Measurements from ENCODE around the gene UBC. TPM values are rescaled to one million over a fixed set of nuclear protein-coding genes. Genes with fewer than 3 reads are reported as not detected.
A peak's percentile ranks its signal among the peaks of the same experiment; 100 is the strongest.

UBC gene
- total and polyA plus RNA-seq, 9 of the 15 experiments (the other 6 are each of a cell fraction or from before 2014, with no cell fraction given): 533 to 1,153 (median 813) TPM

DNA sequence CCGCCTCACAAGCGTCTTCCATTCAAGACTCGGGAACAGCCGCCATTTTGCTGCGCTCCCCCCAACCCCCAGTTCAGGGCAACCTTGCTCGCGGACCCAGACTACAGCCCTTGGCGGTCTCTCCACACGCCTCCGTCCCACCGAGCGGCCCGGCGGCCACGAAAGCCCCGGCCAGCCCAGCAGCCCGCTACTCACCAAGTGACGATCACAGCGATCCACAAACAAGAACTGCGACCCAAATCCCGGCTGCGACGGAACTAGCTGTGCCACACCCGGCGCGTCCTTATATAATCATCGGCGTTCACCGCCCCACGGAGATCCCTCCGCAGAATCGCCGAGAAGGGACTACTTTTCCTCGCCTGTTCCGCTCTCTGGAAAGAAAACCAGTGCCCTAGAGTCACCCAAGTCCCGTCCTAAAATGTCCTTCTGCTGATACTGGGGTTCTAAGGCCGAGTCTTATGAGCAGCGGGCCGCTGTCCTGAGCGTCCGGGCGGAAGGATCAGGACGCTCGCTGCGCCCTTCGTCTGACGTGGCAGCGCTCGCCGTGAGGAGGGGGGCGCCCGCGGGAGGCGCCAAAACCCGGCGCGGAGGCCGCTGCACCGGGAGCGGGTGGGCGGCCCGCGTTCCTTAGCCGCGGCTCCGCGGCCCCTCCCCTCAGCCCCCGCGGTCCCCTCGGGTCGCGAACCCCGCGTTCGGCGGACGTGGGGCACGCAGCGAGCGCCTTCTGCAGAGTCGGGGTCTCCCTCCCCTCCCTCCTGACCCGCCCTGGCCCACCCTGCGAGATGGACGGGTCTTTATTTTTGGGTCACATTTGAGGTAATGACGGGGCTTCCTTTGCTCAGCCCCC, at the start of gene UBC (continued):
- TF ChIP-seq, protein P1, sequence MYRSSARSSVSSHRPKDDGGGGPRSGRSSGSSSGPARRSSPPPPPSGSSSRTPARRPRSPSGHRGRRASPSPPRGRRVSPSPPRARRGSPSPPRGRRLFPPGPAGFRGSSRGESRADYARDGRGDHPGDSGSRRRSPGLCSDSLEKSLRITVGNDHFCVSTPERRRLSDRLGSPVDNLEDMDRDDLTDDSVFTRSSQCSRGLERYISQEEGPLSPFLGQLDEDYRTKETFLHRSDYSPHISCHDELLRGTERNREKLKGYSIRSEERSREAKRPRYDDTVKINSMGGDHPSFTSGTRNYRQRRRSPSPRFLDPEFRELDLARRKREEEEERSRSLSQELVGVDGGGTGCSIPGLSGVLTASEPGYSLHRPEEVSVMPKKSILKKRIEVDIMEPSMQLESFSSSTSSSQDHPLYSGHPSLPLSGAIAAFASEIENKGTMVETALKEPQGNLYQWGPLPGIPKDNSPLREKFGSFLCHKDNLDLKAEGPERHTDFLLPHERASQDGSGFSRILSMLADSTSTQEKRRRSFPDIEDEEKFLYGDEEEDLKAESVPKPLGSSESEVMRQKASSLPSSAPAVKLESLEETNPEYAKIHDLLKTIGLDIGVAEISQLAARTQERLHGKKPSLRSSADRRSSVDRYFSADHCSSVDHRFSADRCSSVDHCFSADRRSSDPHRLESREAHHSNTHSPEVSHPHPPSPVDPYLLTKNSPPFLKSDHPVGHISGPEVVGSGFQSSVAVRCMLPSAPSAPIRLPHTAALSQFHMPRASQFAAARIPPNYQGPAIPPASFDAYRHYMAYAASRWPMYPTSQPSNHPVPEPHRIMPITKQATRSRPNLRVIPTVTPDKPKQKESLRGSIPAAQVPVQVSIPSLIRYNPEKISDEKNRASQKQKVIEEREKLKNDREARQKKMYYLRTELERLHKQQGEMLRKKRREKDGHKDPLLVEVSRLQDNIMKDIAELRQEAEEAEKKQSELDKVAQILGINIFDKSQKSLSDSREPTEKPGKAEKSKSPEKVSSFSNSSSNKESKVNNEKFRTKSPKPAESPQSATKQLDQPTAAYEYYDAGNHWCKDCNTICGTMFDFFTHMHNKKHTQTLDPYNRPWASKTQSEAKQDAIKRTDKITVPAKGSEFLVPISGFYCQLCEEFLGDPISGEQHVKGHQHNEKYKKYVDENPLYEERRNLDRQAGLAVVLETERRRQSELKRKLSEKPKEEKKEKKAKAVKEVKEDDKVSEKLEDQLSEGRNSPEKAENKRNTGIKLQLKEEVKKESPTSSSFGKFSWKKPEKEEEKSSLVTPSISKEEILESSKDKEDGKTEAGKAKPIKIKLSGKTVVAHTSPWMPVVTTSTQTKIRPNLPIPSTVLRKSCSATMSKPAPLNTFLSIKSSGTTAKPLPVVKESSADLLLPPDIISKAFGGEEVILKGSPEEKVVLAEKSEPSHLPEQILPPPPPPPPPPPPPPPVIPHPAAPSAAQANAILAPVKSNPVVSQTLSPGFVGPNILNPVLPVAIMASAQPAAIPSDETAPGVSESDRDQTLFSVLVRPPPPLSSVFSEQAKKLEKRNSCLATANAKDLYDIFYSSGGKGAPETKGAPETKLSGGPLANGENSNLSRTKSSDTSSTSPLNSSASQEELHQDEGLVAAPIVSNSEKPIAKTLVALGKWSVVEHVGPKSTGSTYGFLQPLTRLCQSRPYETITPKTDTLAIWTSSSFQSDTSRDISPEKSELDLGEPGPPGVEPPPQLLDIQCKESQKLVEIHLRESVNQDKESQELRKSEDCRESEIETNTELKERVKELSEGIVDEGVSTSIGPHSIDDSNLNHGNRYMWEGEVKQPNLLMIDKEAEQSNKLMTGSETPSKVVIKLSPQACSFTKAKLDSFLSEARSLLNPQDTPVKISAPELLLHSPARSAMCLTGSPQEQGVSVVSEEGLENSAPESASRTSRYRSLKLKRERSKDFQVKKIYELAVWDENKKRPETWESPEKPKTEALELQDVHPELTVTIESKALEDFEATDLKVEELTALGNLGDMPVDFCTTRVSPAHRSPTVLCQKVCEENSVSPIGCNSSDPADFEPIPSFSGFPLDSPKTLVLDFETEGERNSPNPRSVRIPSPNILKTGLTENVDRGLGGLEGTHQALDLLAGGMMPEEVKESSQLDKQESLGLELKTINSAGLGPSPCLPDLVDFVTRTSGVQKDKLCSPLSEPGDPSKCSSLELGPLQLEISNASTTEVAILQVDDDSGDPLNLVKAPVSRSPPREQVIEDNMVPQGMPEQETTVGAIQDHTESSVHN (IDR thresholded peaks at IDR 0.05; ENCODE audit: borderline replicate concordance in 1 of 2, low read depth in 1 of 2): peak in 1 of 2 experiments; percentile 95; a peak in 2 of 4 replicates
- 0 out of 2 replicates have a peak, but pooled peaks have one; percentile 52 for TF ChIP-seq ZNF77 (CRISPR knock-in tag; IDR thresholded peaks at IDR 0.05)
- TF ChIP-seq HSF4 (CRISPR knock-in tag; IDR thresholded peaks at IDR 0.05; ENCODE audit: borderline replicate concordance): no peak
- TF ChIP-seq ZNF830 (CRISPR knock-in tag; IDR thresholded peaks at IDR 0.05): 0 out of 2 replicates have a peak, but pooled peaks have one; percentile 23
- TF ChIP-seq ZKSCAN1 (IDR thresholded peaks at IDR 0.05; ENCODE audit: low read depth, low read length): no peak
- TF ChIP-seq EP400 (IDR thresholded peaks at IDR 0.05): no peak
- TF ChIP-seq, protein P2, sequence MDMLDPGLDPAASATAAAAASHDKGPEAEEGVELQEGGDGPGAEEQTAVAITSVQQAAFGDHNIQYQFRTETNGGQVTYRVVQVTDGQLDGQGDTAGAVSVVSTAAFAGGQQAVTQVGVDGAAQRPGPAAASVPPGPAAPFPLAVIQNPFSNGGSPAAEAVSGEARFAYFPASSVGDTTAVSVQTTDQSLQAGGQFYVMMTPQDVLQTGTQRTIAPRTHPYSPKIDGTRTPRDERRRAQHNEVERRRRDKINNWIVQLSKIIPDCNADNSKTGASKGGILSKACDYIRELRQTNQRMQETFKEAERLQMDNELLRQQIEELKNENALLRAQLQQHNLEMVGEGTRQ (CRISPR knock-in tag; IDR thresholded peaks at IDR 0.05): no peak
- TF ChIP-seq, protein P3, sequence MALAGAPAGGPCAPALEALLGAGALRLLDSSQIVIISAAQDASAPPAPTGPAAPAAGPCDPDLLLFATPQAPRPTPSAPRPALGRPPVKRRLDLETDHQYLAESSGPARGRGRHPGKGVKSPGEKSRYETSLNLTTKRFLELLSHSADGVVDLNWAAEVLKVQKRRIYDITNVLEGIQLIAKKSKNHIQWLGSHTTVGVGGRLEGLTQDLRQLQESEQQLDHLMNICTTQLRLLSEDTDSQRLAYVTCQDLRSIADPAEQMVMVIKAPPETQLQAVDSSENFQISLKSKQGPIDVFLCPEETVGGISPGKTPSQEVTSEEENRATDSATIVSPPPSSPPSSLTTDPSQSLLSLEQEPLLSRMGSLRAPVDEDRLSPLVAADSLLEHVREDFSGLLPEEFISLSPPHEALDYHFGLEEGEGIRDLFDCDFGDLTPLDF (CRISPR knock-in tag; IDR thresholded peaks at IDR 0.05): peak; percentile 89
- peak; percentile 100 for TF ChIP-seq POLR2B (IDR thresholded peaks at IDR 0.05; ENCODE audit: low read depth, partially characterized antibody)
- TF ChIP-seq MED1 (CRISPR knock-in tag; IDR thresholded peaks at IDR 0.05; ENCODE audit: borderline replicate concordance): no peak; the same call in 1 of the 2 replicates
- TF ChIP-seq, protein P4, sequence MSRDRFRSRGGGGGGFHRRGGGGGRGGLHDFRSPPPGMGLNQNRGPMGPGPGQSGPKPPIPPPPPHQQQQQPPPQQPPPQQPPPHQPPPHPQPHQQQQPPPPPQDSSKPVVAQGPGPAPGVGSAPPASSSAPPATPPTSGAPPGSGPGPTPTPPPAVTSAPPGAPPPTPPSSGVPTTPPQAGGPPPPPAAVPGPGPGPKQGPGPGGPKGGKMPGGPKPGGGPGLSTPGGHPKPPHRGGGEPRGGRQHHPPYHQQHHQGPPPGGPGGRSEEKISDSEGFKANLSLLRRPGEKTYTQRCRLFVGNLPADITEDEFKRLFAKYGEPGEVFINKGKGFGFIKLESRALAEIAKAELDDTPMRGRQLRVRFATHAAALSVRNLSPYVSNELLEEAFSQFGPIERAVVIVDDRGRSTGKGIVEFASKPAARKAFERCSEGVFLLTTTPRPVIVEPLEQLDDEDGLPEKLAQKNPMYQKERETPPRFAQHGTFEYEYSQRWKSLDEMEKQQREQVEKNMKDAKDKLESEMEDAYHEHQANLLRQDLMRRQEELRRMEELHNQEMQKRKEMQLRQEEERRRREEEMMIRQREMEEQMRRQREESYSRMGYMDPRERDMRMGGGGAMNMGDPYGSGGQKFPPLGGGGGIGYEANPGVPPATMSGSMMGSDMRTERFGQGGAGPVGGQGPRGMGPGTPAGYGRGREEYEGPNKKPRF (IDR thresholded peaks at IDR 0.05; ENCODE audit: low read depth, low read length): no peak
- TF ChIP-seq PTRF (tag; IDR thresholded peaks at IDR 0.05): no peak
- TF ChIP-seq RB1 (IDR thresholded peaks at IDR 0.05; ENCODE audit: low read depth): peak; percentile 94
- TF ChIP-seq HDAC3 (IDR thresholded peaks at IDR 0.05; ENCODE audit: borderline replicate concordance, partially characterized antibody): no peak
- peak; percentile 93 for TF ChIP-seq RNF2 (IDR thresholded peaks at IDR 0.05)

All from K562 (cell line).